ENCODE measurements around the gene GIN1. TPM values are rescaled to one million over a fixed set of nuclear protein-coding genes. Genes with fewer than 3 reads are reported as not detected.
"Not testable (repeated sequence)": the region's sequence is repeated elsewhere in the genome, so short reads cannot be mapped to it uniquely, and the experiment has no call there.

The GIN1 gene
- total RNA-seq, 2 donors from 2014 or later, result 1.6 to 5.2 TPM

GRCh38 chr5:103059525-103059924 is 60.4 kb downstream of the GIN1 start:
- no peak overlapping the region for H3K4me3 ChIP-seq
- H3K27ac ChIP-seq, result no peak overlapping the region
- intact Hi-C loops (cut with DNase I), result no loop called here
- no peaks in the 10 kb centered on the region for H3K36me3 ChIP-seq (replicated peaks in 1 of 2; ENCODE audit: insufficient read depth in 1 of 2, low read depth in 2 of 2)
- no peak for ATAC-seq
- no peaks in the 10 kb centered on the region for H3K9me3 ChIP-seq
- peaks cover 18% of the 10 kb centered on the region for H3K4me1 ChIP-seq
- DNase-seq, result no peak
- H3K27me3 ChIP-seq, result no peaks in the 10 kb centered on the region
- TF ChIP-seq POLR2A (IDR thresholded peaks at IDR 0.05) (no peak), CTCF (IDR thresholded peaks at IDR 0.05) (no peak)
- WGBS, 2 donors, result 90 to 97% methylated on average over 3 of the region's 3 CpGs

GRCh38 chr5:103057208-103058130 is 62.5 kb downstream of the GIN1 start:
- no peak overlapping the region for H3K27ac ChIP-seq
- H3K9me3 ChIP-seq, result no peaks in the 10 kb centered on the region
- no peak overlapping the region for H3K4me3 ChIP-seq
- H3K27me3 ChIP-seq, result no peaks in the 10 kb centered on the region
- no peak for ATAC-seq
- DNase-seq, result no peak
- 78 to 87% methylated on average over 7 of the region's 7 CpGs for WGBS, 2 donors
- intact Hi-C loops (cut with DNase I), result no loop called here
- TF ChIP-seq CTCF (IDR thresholded peaks at IDR 0.05), result no peak
- no peak for TF ChIP-seq POLR2A (IDR thresholded peaks at IDR 0.05)
- H3K36me3 ChIP-seq (replicated peaks in 1 of 2; ENCODE audit: insufficient read depth in 1 of 2, low read depth in 2 of 2), result no peaks in the 10 kb centered on the region
- H3K4me1 ChIP-seq, result peaks cover 18% of the 10 kb centered on the region

GRCh38 chr5:103046706-103047105 is 73.2 kb downstream of the GIN1 start:
- H3K4me1 ChIP-seq; H3K27me3 ChIP-seq; H3K9me3 ChIP-seq; H3K4me3 ChIP-seq; ATAC-seq; DNase-seq; H3K27ac ChIP-seq; H3K36me3 ChIP-seq (replicated peaks in 1 of 2; ENCODE audit: insufficient read depth in 1 of 2, low read depth in 2 of 2); intact Hi-C loops (cut with DNase I): not testable (repeated sequence)
- 88% methylated on average over 18 to 22 of the region's 22 CpGs for WGBS, 2 donors

GRCh38 chr5:103041071-103041676 is 78.8 kb downstream of the GIN1 start:
- Histone ChIP-seq H3K4me3 (no peak overlapping the region), H3K4me1 (no peaks in the 10 kb centered on the region), H3K27me3 (no peaks in the 10 kb centered on the region), H3K9me3 (no peaks in the 10 kb centered on the region), H3K27ac (no peak overlapping the region), H3K36me3 (replicated peaks in 1 of 2; ENCODE audit: insufficient read depth in 1 of 2, low read depth in 2 of 2) (no peaks in the 10 kb centered on the region)
- ATAC-seq, result no peak
- 29 to 39% methylated on average over 4 of the region's 4 CpGs for WGBS, 2 donors
- TF ChIP-seq CTCF (IDR thresholded peaks at IDR 0.05) (peak in 6 of 7 experiments; percentile 32 to 62 (median 50)), POLR2A (IDR thresholded peaks at IDR 0.05) (no peak)
- intact Hi-C loops (cut with DNase I), result no loop called here
- DNase-seq, result no peak

GRCh38 chr5:103037673-103038455 is 82.1 kb downstream of the GIN1 start:
- 83 to 88% methylated on average over 4 of the region's 4 CpGs for WGBS, 2 donors
- no peak for ATAC-seq

More at GRCh38 chr5:103037673-103038455, 82.1 kb downstream of the GIN1 start:
- TF ChIP-seq CTCF (IDR thresholded peaks at IDR 0.05), result no peak
- TF ChIP-seq POLR2A (IDR thresholded peaks at IDR 0.05), result no peak
- no peak overlapping the region for H3K27ac ChIP-seq
- DNase-seq, result no peak
- no peaks in the 10 kb centered on the region for H3K27me3 ChIP-seq
- no peak overlapping the region for H3K4me3 ChIP-seq
- intact Hi-C loops (cut with DNase I), result loop anchor here (10.0 kb wide), 1 partner anchor 453 kb away; no protein-coding TSS in a partner anchor
- H3K4me1 ChIP-seq, result no peaks in the 10 kb centered on the region
- H3K9me3 ChIP-seq, result no peaks in the 10 kb centered on the region
- H3K36me3 ChIP-seq (replicated peaks in 1 of 2; ENCODE audit: insufficient read depth in 1 of 2, low read depth in 2 of 2), result no peaks in the 10 kb centered on the region

Measured in body of pancreas (tissue), 4 donors.